ENCODE results near the gene FHIT. TPM values are rescaled to one million over a fixed set of nuclear protein-coding genes. Genes with fewer than 3 reads are reported as not detected.

Gene FHIT
- total RNA-seq, 1 donor from 2014 or later, result 11.5 TPM

DNA sequence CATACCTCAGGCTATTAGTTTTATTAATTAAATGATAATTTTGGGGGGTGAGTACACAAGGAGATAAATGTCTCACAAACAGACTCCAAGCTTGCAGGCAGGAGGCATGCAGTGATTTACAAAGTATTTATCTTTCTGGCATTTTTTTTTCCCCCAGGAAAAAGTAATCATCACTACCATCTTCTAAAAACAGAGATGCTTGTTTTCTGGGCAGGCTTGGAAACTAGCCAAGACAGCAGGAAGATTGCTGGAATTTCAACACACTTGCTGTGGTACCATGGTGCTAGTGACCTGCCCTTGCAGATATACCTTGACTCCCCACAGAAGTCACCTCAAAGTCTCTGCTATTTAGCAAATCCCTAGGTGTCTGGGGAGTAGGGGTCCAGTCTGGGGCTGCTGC, 1468.6 kb downstream of the FHIT start:
- no peak for DNase-seq (ENCODE audit: low read depth)
- Histone ChIP-seq H3K36me3 (ENCODE audit: control insufficient read depth, insufficient read depth, low read length) (no peaks in the 10 kb centered on the region), H3K4me3 (ENCODE audit: low read depth, low read length) (no peak overlapping the region), H3K27me3 (ENCODE audit: control insufficient read depth, insufficient read depth, low read length) (no peaks in the 10 kb centered on the region)
- TF ChIP-seq, protein P1, sequence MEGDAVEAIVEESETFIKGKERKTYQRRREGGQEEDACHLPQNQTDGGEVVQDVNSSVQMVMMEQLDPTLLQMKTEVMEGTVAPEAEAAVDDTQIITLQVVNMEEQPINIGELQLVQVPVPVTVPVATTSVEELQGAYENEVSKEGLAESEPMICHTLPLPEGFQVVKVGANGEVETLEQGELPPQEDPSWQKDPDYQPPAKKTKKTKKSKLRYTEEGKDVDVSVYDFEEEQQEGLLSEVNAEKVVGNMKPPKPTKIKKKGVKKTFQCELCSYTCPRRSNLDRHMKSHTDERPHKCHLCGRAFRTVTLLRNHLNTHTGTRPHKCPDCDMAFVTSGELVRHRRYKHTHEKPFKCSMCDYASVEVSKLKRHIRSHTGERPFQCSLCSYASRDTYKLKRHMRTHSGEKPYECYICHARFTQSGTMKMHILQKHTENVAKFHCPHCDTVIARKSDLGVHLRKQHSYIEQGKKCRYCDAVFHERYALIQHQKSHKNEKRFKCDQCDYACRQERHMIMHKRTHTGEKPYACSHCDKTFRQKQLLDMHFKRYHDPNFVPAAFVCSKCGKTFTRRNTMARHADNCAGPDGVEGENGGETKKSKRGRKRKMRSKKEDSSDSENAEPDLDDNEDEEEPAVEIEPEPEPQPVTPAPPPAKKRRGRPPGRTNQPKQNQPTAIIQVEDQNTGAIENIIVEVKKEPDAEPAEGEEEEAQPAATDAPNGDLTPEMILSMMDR (IDR thresholded peaks at IDR 0.05; ENCODE audit: insufficient read depth, low read length, poor library complexity, severe bottlenecking), result no peak

DNA sequence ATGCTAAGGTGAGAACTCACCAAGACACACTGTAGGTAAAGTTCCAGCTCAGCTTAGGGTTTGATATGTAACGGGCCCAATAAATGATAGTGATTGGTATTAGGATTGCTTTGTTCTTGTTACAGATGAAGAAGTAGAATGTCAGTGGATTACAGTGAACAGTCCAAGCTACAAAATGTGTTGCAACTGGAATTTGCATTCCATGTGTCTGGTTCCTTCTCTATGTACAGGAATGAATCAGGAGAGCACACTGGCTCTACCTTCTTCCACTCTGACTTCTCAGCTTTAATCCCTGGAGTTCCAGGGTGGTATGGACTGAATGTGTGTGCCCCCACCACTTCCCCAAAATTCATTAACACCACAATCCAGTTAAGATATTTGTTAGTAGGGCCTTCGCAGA, 1471.0 kb downstream of the FHIT start:
- TF ChIP-seq, protein P1 (IDR thresholded peaks at IDR 0.05; ENCODE audit: insufficient read depth, low read length, poor library complexity, severe bottlenecking), result no peak
- no peak for DNase-seq (ENCODE audit: low read depth)
- Histone ChIP-seq H3K36me3 (ENCODE audit: control insufficient read depth, insufficient read depth, low read length) (no peaks in the 10 kb centered on the region), H3K4me3 (ENCODE audit: low read depth, low read length) (no peak overlapping the region), H3K27me3 (ENCODE audit: control insufficient read depth, insufficient read depth, low read length) (no peaks in the 10 kb centered on the region)

DNA sequence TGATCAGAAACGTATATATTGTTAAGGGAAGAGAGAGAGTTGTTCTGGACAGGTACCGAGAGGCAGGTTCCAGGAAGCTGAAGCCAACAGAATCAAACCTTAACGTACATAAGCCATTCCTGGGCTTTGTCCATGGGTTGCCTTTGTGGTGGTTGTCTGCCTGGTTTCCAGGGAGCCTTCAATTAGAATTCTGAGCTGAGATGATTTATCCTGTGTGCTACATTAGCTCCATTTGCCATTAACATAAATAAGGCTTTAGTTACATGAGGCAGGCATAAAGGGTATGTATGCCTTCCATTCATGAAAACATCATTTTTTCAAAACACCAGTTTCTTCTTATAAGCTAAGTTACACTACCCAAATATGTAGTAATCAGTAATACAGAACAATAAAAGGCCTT, 1472.0 kb downstream of the FHIT start:
- no peak for DNase-seq (ENCODE audit: low read depth)
- TF ChIP-seq, protein P1 (IDR thresholded peaks at IDR 0.05; ENCODE audit: insufficient read depth, low read length, poor library complexity, severe bottlenecking), result no peak

DNA sequence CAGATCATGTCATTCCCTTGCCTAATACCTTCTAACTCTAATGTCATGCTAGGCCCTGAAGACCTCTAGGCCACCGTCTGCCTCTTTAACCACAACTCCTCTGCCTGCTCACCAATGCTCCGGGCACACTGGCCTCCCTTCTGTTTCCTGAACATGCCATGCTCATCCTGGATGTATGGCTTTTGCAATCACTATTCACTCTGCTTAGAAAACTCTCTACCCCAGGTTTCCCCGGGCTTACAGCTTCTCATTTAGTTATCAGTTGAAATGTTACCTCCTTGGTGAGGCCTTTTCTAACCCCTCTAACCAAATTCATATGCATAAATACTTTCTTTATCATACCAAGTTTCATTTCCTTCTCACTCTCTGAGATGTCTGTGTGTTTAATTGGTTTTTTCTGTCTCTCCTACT, 1473.6 kb downstream of the FHIT start:
- H3K36me3 ChIP-seq (ENCODE audit: control insufficient read depth, insufficient read depth, low read length), result no peaks in the 10 kb centered on the region
- no peaks in the 10 kb centered on the region for H3K27me3 ChIP-seq (ENCODE audit: control insufficient read depth, insufficient read depth, low read length)
- no peak for DNase-seq (ENCODE audit: low read depth)
- no peak overlapping the region for H3K4me3 ChIP-seq (ENCODE audit: low read depth, low read length)
- TF ChIP-seq, protein P1 (IDR thresholded peaks at IDR 0.05; ENCODE audit: insufficient read depth, low read length, poor library complexity, severe bottlenecking), result no peak

More for the DNA sequence above, 1472.0 kb downstream of the FHIT start:
- Histone ChIP-seq H3K36me3 (ENCODE audit: control insufficient read depth, insufficient read depth, low read length) (no peaks in the 10 kb centered on the region), H3K4me3 (ENCODE audit: low read depth, low read length) (no peak overlapping the region), H3K27me3 (ENCODE audit: control insufficient read depth, insufficient read depth, low read length) (no peaks in the 10 kb centered on the region)

DNA sequence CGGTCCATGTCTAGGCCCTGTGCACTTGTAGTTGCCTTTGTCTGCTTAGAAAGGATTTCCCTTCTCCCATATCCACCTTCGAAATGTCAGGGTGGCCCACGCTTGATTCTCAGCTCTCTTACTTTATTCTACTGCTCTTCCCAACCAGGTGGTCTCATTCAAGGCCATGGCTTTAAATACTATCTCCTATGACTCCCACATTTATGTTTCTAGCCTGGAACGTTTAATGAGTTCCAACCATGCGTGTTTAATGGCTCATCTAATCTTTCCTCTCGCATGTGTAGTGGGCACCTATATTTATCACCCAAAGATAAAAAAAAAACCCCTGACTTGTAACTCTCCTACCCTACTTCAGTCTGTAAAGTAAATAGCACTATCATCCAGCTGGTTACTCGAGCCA, 1474.2 kb downstream of the FHIT start:
- TF ChIP-seq, protein P1 (IDR thresholded peaks at IDR 0.05; ENCODE audit: insufficient read depth, low read length, poor library complexity, severe bottlenecking), result no peak

DNA sequence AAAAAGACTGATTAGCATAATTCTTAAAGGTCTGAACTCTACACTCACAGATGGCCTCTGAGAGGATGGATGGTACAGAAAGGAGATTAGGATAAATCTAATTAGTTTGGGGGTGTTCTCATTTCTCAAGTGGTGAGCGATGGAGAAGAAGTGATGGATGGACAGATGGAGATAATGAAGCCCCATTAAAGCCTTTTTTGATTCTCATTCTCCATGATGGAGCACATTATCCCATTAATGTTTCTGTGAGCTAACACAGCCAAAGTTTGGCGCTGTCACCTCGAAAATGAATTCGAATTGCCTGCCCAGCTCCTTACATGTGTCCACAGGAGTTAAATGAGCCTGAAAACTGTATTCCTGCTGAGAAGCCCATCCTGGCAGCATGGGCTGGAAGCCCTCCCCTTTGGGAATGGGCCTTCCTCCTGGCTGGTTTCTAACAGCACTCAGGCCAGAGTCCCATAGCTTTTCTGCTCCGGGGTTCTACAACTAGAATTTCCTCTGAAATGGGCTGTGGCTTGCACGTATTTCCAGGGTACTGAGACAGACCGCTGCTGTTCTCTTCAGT, 1475.4 kb downstream of the FHIT start:
- H3K4me3 ChIP-seq (ENCODE audit: low read depth, low read length), result no peak overlapping the region
- no peak for DNase-seq (ENCODE audit: low read depth)
- no peaks in the 10 kb centered on the region for H3K27me3 ChIP-seq (ENCODE audit: control insufficient read depth, insufficient read depth, low read length)
- TF ChIP-seq, protein P1 (IDR thresholded peaks at IDR 0.05; ENCODE audit: insufficient read depth, low read length, poor library complexity, severe bottlenecking), result no peak
- no peaks in the 10 kb centered on the region for H3K36me3 ChIP-seq (ENCODE audit: control insufficient read depth, insufficient read depth, low read length)

More for the DNA sequence above, 1474.2 kb downstream of the FHIT start:
- H3K36me3 ChIP-seq (ENCODE audit: control insufficient read depth, insufficient read depth, low read length), result no peaks in the 10 kb centered on the region
- H3K4me3 ChIP-seq (ENCODE audit: low read depth, low read length), result no peak overlapping the region
- no peak for DNase-seq (ENCODE audit: low read depth)
- no peaks in the 10 kb centered on the region for H3K27me3 ChIP-seq (ENCODE audit: control insufficient read depth, insufficient read depth, low read length)

All from kidney epithelial cell (primary cell).